ENCODE measurements around the gene SEBOX.

SEBOX gene

DNA sequence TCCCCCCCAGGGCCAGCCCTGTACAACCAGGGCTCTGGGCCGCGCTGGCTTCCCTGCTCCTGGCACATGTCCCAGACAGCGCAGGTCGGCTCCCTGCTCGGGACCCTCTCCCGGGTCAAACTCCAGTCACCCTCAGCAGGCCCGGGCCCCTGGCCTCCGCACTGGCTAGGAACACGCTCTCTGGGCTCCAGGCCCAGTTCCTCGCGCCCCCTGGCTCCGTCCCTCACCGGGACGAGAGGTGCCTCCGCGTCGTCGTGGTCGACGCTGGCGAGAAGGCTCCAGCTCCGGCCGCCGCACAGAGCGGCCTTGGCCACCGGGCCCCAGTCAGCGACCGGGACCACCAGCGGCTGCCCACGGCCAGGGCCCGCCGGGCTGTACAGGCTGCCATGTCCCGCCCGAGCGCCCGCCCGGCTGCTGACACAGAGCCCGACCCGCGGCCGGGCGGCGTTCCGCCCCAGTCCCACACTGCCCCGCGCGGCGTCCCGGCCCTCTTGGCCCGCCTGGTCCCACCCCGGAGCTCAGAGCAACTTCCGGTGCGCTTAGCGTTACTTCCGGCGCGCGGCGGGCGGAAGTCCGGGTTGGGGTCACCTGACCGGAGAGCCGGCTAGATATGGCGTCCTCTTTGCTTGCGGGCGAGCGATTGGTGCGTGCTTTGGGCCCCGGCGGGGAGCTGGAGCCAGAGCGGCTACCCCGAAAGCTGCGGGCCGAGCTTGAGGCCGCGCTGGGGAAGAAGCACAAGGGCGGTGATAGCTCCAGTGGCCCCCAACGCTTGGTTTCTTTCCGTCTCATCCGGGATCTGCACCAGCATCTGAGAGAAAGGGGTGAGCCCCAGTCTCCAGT lies 7.7 kb downstream of the SEBOX start, which contains the start of gene POLDIP2 (continued):
- TF ChIP-seq, protein P1, sequence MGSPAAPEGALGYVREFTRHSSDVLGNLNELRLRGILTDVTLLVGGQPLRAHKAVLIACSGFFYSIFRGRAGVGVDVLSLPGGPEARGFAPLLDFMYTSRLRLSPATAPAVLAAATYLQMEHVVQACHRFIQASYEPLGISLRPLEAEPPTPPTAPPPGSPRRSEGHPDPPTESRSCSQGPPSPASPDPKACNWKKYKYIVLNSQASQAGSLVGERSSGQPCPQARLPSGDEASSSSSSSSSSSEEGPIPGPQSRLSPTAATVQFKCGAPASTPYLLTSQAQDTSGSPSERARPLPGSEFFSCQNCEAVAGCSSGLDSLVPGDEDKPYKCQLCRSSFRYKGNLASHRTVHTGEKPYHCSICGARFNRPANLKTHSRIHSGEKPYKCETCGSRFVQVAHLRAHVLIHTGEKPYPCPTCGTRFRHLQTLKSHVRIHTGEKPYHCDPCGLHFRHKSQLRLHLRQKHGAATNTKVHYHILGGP (tag by site-specific recombination; IDR thresholded peaks at IDR 0.05) = no peak

DNA sequence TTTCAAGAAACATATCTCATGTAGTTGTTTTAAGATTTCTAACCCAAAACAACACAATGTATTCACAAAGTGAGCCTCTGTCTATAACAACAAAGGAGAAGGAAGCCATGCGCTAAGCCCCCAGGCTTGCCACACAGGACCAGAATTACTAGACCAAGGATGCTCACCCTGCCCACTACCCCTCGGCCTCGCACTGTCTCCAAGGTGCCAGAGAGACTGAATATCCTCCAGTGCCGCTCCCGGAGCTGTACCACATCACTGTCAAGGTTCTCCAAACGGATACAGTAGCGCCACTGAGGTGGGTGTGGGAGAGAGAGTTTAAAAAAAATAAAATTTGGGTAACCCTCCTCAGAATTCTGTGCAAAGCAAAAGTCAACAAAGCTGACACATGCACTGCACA lies 14.7 kb downstream of the SEBOX start:
- H3K36me3 ChIP-seq (ENCODE audit: control insufficient read depth in 2 of 2, insufficient read depth in 1 of 2, low read length in 2 of 2) = peaks cover 79 to 98% of the 10 kb centered on the region in 2 experiments
- H3K27ac ChIP-seq (ENCODE audit: extremely low read depth, low read depth, low read length) = no peak overlapping the region
- ChIA-PET POLR2A (interaction anchor here (0.6 to 1.0 kb wide), 2 partner anchors 14 to 45 kb away, joined by 3 read pairs; partner anchors contain the start of gene TNFAIP1), CTCF (interaction anchor here (0.7 to 1.1 kb wide), 2 partner anchors 49 to 66 kb away, joined by 3 to 5 read pairs; no protein-coding TSS in a partner anchor)
- no peak overlapping the region for H3K4me3 ChIP-seq (ENCODE audit: low read depth, low read length)
- no peaks in the 10 kb centered on the region for H3K9me3 ChIP-seq (ENCODE audit: control insufficient read depth, insufficient read depth, low read depth, low read length)
- no peaks in the 10 kb centered on the region for H3K4me1 ChIP-seq (ENCODE audit: control insufficient read depth, insufficient read depth, low read length)
- no peak for TF ChIP-seq ZNF792 (tag by site-specific recombination; IDR thresholded peaks at IDR 0.05)
- no peak for TF ChIP-seq WT1 (tag by site-specific recombination; IDR thresholded peaks at IDR 0.05)
- TF ChIP-seq ZNF155 (tag by site-specific recombination; IDR thresholded peaks at IDR 0.05) = no peak
- no peak for TF ChIP-seq ZNF341 (tag by site-specific recombination; IDR thresholded peaks at IDR 0.05; ENCODE audit: low read depth)
- TF ChIP-seq ZNF501 (tag by site-specific recombination; IDR thresholded peaks at IDR 0.05) = no peak
- no peak for TF ChIP-seq SP2 (tag by site-specific recombination; IDR thresholded peaks at IDR 0.05)
- TF ChIP-seq EGR2 (tag by site-specific recombination; IDR thresholded peaks at IDR 0.05; ENCODE audit: low read depth) = no peak
- no peak for TF ChIP-seq ZNF391 (tag by site-specific recombination; IDR thresholded peaks at IDR 0.05; ENCODE audit: borderline replicate concordance, low read depth)
- TF ChIP-seq RBAK (tag by site-specific recombination; IDR thresholded peaks at IDR 0.05) = no peak
- no peak for TF ChIP-seq ZNF585B (tag by site-specific recombination; IDR thresholded peaks at IDR 0.05)
- no peak for TF ChIP-seq ZNF174 (tag by site-specific recombination; IDR thresholded peaks at IDR 0.05)
- TF ChIP-seq KLF16 (tag by site-specific recombination; IDR thresholded peaks at IDR 0.05) = no peak
- TF ChIP-seq, protein P2, sequence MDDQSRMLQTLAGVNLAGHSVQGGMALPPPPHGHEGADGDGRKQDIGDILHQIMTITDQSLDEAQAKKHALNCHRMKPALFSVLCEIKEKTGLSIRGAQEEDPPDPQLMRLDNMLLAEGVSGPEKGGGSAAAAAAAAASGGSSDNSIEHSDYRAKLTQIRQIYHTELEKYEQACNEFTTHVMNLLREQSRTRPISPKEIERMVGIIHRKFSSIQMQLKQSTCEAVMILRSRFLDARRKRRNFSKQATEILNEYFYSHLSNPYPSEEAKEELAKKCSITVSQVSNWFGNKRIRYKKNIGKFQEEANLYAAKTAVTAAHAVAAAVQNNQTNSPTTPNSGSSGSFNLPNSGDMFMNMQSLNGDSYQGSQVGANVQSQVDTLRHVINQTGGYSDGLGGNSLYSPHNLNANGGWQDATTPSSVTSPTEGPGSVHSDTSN (CRISPR knock-in tag; IDR thresholded peaks at IDR 0.05) = no peak

DNA sequence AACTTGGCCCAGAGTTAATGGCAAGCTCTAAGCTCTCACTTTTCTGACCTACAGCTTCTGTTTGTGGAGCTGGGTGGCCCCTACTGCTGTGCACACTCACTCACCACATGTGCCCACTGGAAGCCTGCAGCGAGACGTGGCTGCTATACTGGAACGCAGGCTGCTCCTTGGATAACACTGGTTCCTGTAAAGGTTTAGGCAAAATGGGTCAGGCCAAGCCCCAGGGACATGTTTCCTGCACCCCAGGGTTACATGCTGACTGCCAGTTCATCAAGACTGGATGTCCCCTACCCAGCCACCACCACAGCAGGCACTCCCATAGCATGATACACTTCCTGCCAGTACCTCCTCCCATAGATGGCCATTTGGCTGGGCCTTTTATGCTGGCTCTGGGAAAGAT lies 16.0 kb downstream of the SEBOX start:
- Histone ChIP-seq H3K27ac (ENCODE audit: extremely low read depth, low read depth, low read length) (no peak overlapping the region), H3K36me3 (ENCODE audit: control insufficient read depth in 2 of 2, insufficient read depth in 1 of 2, low read length in 2 of 2) (peaks cover 67 to 98% of the 10 kb centered on the region in 2 experiments), H3K4me3 (ENCODE audit: low read depth, low read length) (no peak overlapping the region), H3K9me3 (ENCODE audit: control insufficient read depth, insufficient read depth, low read depth, low read length) (no peaks in the 10 kb centered on the region), H3K4me1 (ENCODE audit: control insufficient read depth, insufficient read depth, low read length) (no peaks in the 10 kb centered on the region)
- no peak for TF ChIP-seq HOXD13 (CRISPR knock-in tag; IDR thresholded peaks at IDR 0.05; ENCODE audit: borderline replicate concordance)
- TF ChIP-seq ZIC2 (tag by site-specific recombination; IDR thresholded peaks at IDR 0.05) = peak; percentile 33; the same call in 1 of the 2 replicates
- ChIA-PET CTCF (interaction anchor here (0.6 to 0.7 kb wide), 3 partner anchors 38 to 789 kb away, joined by 3 to 4 read pairs (median 3); no protein-coding TSS in a partner anchor), POLR2A (interaction anchor here (1.3 to 5.9 kb wide), 3 partner anchors 8 to 13 kb away, joined by 3 to 53 read pairs (median 11); partner anchors contain the start of genes IFT20, POLDIP2 and TNFAIP1)

Measured in HEK293 (cell line).